Measurements from ENCODE around the gene ZNG1E.
A peak's percentile ranks its signal among the peaks of the same experiment; 100 is the strongest.
"Not testable (repeated sequence)": the region's sequence is repeated elsewhere in the genome, so short reads cannot be mapped to it uniquely, and the experiment has no call there.

The ZNG1E gene

GRCh38 chr9:65675589-65676021 lies at the start of gene ZNG1E:
Gene ZNG1E, plus strand, starts transcription at chr9:65675928. Its CDS starts 49 bp downstream, at chr9:65675977.
- DNase-seq (ENCODE audit: low spot score): peak; percentile 2

DNA sequence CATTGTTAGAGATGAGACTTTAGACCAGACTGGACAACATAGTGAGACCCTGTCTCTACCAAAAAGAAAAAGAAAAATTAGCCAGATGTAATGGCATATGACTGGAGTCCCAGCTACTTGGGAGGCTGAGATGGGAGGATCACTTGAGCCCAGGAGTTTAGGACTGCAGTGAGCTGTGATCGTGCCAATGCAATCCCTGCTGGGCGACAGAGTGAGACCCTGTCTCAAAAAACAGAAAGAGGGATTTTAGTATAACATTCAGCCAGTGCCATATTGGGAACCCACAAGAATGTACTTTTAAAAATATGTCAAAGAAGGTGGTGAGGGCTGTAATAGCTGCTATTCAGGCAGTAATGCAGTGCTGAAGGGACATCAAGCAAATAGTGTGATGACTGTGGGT lies 2.1 kb upstream of the ZNG1E start:
- not testable (repeated sequence) for DNase-seq (ENCODE audit: low spot score)

DNA sequence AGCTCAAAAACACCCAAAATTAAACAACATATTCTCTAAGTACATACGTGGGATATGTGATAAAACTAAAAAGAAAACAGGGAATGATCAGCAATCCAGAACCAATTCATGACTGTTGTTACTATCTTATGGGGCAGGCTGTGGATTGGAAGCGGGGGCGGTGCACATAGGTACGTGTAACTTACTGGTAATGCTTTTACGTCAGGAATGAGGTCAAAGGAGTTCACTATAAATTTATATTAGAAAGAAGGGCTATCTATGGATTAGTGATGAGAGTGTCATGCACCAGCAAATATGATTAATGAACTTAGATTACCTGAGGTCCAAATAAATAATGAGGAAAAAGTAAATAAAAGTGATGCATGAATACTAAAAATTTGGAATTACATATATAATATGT lies 710 bp upstream of the ZNG1E start:
- DNase-seq (ENCODE audit: low spot score): not testable (repeated sequence)

DNA sequence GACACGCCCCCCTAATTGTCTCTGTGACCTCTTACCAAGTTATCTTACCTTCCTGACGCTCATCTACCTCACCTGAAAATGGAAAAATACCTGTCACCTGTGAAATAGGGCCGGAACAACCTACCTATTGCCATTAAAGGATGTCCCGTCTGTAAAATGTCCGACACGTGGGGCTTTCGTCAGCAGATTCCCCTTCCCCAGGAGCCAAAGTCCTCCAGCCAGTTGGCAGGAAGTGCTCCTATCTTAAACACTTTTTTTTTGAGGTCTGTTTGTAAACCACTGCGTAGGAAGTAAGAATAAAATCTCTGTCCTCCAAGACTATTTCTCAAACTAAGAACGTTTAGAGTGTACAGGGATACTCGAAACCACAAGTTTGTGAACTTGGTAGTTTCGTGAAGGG lies 661 bp downstream of the ZNG1E start:
- DNase-seq (ENCODE audit: low spot score): not testable (repeated sequence)

- DNase-seq (ENCODE audit: low spot score): not testable (repeated sequence)
Measured at GRCh38 chr9:65678533-65678932, 2.8 kb downstream of the ZNG1E start.

- not testable (repeated sequence) for DNase-seq (ENCODE audit: low spot score)
Measured at GRCh38 chr9:65703550-65703949, 27.8 kb downstream of the ZNG1E start.

DNA sequence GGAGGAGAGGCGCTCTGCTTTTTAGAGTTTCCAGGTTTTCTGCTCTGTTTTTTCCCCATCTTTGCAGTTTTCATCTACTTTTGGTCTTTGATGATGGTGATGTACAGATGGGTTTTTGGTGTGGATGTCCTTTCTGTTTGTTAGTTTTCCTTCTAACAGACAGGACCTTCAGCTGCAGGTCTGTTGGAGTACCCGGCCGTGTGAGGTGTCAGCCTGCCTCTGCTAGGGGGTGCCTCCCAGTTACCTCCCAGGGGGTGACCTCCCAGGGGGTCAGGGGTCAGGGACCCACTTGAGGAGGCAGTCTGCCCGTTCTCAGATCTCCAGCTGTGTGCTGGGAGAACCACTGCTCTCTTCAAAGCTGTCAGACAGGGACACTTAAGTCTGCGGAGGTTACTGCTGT lies 38.7 kb downstream of the ZNG1E start:
- not testable (repeated sequence) for DNase-seq (ENCODE audit: low spot score)

- DNase-seq (ENCODE audit: low spot score): not testable (repeated sequence)
Measured at GRCh38 chr9:65737096-65737564, 61.4 kb downstream of the ZNG1E start, which contains the start of gene FOXD4L4. Gene FOXD4L4, plus strand, starts transcription at chr9:65737146. Its CDS starts 0 bp downstream, at chr9:65737146.

- not testable (repeated sequence) for DNase-seq (ENCODE audit: low spot score)
Measured at GRCh38 chr9:65738133-65738532, 62.4 kb downstream of the ZNG1E start.

All from hepatic stellate cell (primary cell).